ENCODE measurements around the gene EBI3. TPM values are rescaled to one million over a fixed set of nuclear protein-coding genes. Genes with fewer than 3 reads are reported as not detected.

EBI3 gene
- polyA plus RNA-seq, 1 donor from 2014 or later, result not detected

- Histone ChIP-seq H3K27ac (ENCODE audit: low read length) (peak overlapping the region; percentile 86), H3K79me2 (replicated peaks; ENCODE audit: insufficient read depth, low read length) (peaks cover 9% of the 10 kb centered on the region), H3K9ac (ENCODE audit: low read length) (peak overlapping the region; percentile 92), H3K4me3 (ENCODE audit: low read length) (peak overlapping the region; percentile 89), H3K36me3 (ENCODE audit: insufficient read depth, low read length) (no peaks in the 10 kb centered on the region), H3K9me3 (ENCODE audit: low read length) (no peaks in the 10 kb centered on the region), H3K27me3 (ENCODE audit: insufficient read depth, low read depth, low read length) (no peaks in the 10 kb centered on the region), H3K9me2 (ENCODE audit: insufficient read depth, low read length) (no peaks in the 10 kb centered on the region), H4K20me1 (ENCODE audit: insufficient read depth) (no peaks in the 10 kb centered on the region), H3F3A (ENCODE audit: insufficient read depth, low read length, poor library complexity, severe bottlenecking) (no peaks in the 10 kb centered on the region), H3K4me2 (ENCODE audit: low read length) (peak overlapping the region; percentile 97), H2AFZ (ENCODE audit: low read depth, low read length) (peak overlapping the region; percentile 5)
- TF ChIP-seq EZH2 (IDR thresholded peaks at IDR 0.05; ENCODE audit: borderline replicate concordance, insufficient read depth, low read length, poor library complexity, severe bottlenecking), result no peak
- TF ChIP-seq POLR2AphosphoS5 (IDR thresholded peaks at IDR 0.05), result no peak
- peak; percentile 33 for TF ChIP-seq SMC3 (conservative IDR thresholded peaks at IDR 0.05; ENCODE audit: poor library complexity)
- TF ChIP-seq MXI1 (conservative IDR thresholded peaks at IDR 0.05; ENCODE audit: poor library complexity, severe bottlenecking), result peak; percentile 48
- TF ChIP-seq RAD21 (conservative IDR thresholded peaks at IDR 0.05), result no peak
- TF ChIP-seq, protein P1, sequence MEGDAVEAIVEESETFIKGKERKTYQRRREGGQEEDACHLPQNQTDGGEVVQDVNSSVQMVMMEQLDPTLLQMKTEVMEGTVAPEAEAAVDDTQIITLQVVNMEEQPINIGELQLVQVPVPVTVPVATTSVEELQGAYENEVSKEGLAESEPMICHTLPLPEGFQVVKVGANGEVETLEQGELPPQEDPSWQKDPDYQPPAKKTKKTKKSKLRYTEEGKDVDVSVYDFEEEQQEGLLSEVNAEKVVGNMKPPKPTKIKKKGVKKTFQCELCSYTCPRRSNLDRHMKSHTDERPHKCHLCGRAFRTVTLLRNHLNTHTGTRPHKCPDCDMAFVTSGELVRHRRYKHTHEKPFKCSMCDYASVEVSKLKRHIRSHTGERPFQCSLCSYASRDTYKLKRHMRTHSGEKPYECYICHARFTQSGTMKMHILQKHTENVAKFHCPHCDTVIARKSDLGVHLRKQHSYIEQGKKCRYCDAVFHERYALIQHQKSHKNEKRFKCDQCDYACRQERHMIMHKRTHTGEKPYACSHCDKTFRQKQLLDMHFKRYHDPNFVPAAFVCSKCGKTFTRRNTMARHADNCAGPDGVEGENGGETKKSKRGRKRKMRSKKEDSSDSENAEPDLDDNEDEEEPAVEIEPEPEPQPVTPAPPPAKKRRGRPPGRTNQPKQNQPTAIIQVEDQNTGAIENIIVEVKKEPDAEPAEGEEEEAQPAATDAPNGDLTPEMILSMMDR (IDR thresholded peaks at IDR 0.05; ENCODE audit: poor library complexity, severe bottlenecking), result peak; percentile 31
- TF ChIP-seq EP300 (conservative IDR thresholded peaks at IDR 0.05; ENCODE audit: poor library complexity, severe bottlenecking), result peak; percentile 21
These were observed 50.5 kb downstream of the EBI3 start for GRCh38 chr19:4279530-4280422.

GRCh38 chr19:4284176-4284958 is 55.0 kb downstream of the EBI3 start:
- no peaks in the 10 kb centered on the region for H3K9me3 ChIP-seq (ENCODE audit: low read length)
- H3K36me3 ChIP-seq (ENCODE audit: insufficient read depth, low read length), result no peaks in the 10 kb centered on the region
- H3K9ac ChIP-seq (ENCODE audit: low read length), result no peak overlapping the region
- no peaks in the 10 kb centered on the region for H4K20me1 ChIP-seq (ENCODE audit: insufficient read depth)
- H3K9me2 ChIP-seq (ENCODE audit: insufficient read depth, low read length), result no peaks in the 10 kb centered on the region
- H3K4me2 ChIP-seq (ENCODE audit: low read length), result no peak overlapping the region
- peaks cover 9% of the 10 kb centered on the region for H3K79me2 ChIP-seq (replicated peaks; ENCODE audit: insufficient read depth, low read length)
- no peak overlapping the region for H3K27ac ChIP-seq (ENCODE audit: low read length)
- no peak overlapping the region for H2AFZ ChIP-seq (ENCODE audit: low read depth, low read length)
- H3K4me3 ChIP-seq (ENCODE audit: low read length), result no peak overlapping the region
- no peaks in the 10 kb centered on the region for H3K27me3 ChIP-seq (ENCODE audit: insufficient read depth, low read depth, low read length)
- TF ChIP-seq, protein P1 (IDR thresholded peaks at IDR 0.05; ENCODE audit: poor library complexity, severe bottlenecking), result no peak
- TF ChIP-seq EP300 (conservative IDR thresholded peaks at IDR 0.05; ENCODE audit: poor library complexity, severe bottlenecking), result no peak
- TF ChIP-seq, protein P2, sequence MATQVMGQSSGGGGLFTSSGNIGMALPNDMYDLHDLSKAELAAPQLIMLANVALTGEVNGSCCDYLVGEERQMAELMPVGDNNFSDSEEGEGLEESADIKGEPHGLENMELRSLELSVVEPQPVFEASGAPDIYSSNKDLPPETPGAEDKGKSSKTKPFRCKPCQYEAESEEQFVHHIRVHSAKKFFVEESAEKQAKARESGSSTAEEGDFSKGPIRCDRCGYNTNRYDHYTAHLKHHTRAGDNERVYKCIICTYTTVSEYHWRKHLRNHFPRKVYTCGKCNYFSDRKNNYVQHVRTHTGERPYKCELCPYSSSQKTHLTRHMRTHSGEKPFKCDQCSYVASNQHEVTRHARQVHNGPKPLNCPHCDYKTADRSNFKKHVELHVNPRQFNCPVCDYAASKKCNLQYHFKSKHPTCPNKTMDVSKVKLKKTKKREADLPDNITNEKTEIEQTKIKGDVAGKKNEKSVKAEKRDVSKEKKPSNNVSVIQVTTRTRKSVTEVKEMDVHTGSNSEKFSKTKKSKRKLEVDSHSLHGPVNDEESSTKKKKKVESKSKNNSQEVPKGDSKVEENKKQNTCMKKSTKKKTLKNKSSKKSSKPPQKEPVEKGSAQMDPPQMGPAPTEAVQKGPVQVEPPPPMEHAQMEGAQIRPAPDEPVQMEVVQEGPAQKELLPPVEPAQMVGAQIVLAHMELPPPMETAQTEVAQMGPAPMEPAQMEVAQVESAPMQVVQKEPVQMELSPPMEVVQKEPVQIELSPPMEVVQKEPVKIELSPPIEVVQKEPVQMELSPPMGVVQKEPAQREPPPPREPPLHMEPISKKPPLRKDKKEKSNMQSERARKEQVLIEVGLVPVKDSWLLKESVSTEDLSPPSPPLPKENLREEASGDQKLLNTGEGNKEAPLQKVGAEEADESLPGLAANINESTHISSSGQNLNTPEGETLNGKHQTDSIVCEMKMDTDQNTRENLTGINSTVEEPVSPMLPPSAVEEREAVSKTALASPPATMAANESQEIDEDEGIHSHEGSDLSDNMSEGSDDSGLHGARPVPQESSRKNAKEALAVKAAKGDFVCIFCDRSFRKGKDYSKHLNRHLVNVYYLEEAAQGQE (IDR thresholded peaks at IDR 0.05; ENCODE audit: borderline replicate concordance), result no peak
- no peak for TF ChIP-seq RAD21 (conservative IDR thresholded peaks at IDR 0.05)
- no peak for TF ChIP-seq TAF1 (IDR thresholded peaks at IDR 0.05; ENCODE audit: low read depth)
- no peak for TF ChIP-seq SMC3 (conservative IDR thresholded peaks at IDR 0.05; ENCODE audit: poor library complexity)
- TF ChIP-seq EZH2 (IDR thresholded peaks at IDR 0.05; ENCODE audit: borderline replicate concordance, insufficient read depth, low read length, poor library complexity, severe bottlenecking), result no peak
- no peak for TF ChIP-seq MXI1 (conservative IDR thresholded peaks at IDR 0.05; ENCODE audit: poor library complexity, severe bottlenecking)
- TF ChIP-seq POLR2AphosphoS5 (IDR thresholded peaks at IDR 0.05), result no peak
- H3F3A ChIP-seq (ENCODE audit: insufficient read depth, low read length, poor library complexity, severe bottlenecking), result no peaks in the 10 kb centered on the region

All from neural cell (in vitro differentiated cells).